ENCODE results near the gene HBE1. TPM values are rescaled to one million over a fixed set of nuclear protein-coding genes. Genes with fewer than 3 reads are reported as not detected.
A peak's percentile ranks its signal among the peaks of the same experiment; 100 is the strongest.

HBE1 gene
- total and polyA plus RNA-seq, 2 of the 4 experiments (the other 2 are of a cell fraction) = 3.2 to 12.7 TPM

DNA sequence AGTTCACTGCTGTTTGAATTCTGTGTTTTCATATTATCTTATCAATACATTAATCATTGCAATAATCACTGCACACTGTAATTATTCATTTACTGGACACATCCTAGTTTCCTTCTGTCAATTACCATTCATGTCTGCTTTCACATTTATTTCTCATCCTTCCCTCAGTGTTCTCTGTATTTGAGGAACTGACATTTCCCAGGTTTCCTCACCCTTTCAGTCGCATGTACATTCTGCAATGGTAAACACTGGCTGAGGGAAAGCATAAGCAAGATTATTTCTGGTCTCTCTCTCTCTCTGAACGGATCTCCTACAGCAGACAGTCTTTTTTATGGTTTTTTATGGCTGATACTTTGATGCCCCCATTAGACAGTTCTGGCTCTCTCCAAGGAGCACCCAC is 31.3 kb downstream of the HBE1 start:
- H3K56ac ChIP-seq (ENCODE audit: extremely low read depth, insufficient read depth, low read length) = no peak overlapping the region

More for the DNA sequence above, 31.3 kb downstream of the HBE1 start:
- H4K5ac ChIP-seq (ENCODE audit: low read depth, low read length) = no peak overlapping the region; the same call in 1 of the 2 replicates
- H4K91ac ChIP-seq (ENCODE audit: insufficient read depth, low read depth, low read length) = no peak overlapping the region
- intact Hi-C loops (cut with micrococcal nuclease) (no loop called here), in situ Hi-C loops (cut with MboI; ENCODE audit: low sequenced_read_pairs) (no loop called here), dilution Hi-C loops (cut with HindIII; ENCODE audit: low sequenced_read_pairs, unreplicated experiment) (no loop called here)
- TF ChIP-seq SMC3 (IDR thresholded peaks at IDR 0.05; ENCODE audit: low read depth, low read length) (no peak), MAFK (IDR thresholded peaks at IDR 0.05; ENCODE audit: low read depth, low read length) (no peak), CEBPB (IDR thresholded peaks at IDR 0.05; ENCODE audit: low read depth, low read length) (no peak), RAD21 (IDR thresholded peaks at IDR 0.05; ENCODE audit: low read length) (no peak), FOS (IDR thresholded peaks at IDR 0.05; ENCODE audit: low read depth, low read length) (no peak), RCOR1 (IDR thresholded peaks at IDR 0.05; ENCODE audit: insufficient replicate concordance, low read length) (no peak)
- TF ChIP-seq, protein P1, sequence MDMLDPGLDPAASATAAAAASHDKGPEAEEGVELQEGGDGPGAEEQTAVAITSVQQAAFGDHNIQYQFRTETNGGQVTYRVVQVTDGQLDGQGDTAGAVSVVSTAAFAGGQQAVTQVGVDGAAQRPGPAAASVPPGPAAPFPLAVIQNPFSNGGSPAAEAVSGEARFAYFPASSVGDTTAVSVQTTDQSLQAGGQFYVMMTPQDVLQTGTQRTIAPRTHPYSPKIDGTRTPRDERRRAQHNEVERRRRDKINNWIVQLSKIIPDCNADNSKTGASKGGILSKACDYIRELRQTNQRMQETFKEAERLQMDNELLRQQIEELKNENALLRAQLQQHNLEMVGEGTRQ (IDR thresholded peaks at IDR 0.05; ENCODE audit: low read depth, low read length) = no peak
- TF ChIP-seq, protein P2, sequence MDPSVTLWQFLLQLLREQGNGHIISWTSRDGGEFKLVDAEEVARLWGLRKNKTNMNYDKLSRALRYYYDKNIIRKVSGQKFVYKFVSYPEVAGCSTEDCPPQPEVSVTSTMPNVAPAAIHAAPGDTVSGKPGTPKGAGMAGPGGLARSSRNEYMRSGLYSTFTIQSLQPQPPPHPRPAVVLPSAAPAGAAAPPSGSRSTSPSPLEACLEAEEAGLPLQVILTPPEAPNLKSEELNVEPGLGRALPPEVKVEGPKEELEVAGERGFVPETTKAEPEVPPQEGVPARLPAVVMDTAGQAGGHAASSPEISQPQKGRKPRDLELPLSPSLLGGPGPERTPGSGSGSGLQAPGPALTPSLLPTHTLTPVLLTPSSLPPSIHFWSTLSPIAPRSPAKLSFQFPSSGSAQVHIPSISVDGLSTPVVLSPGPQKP (IDR thresholded peaks at IDR 0.05; ENCODE audit: borderline replicate concordance, low read depth, low read length) = no peak
- no peak overlapping the region for H2BK20ac ChIP-seq (ENCODE audit: low read depth, low read length)
- no peak overlapping the region for H2AK9ac ChIP-seq (replicated peaks; ENCODE audit: low read depth, low read length, poor library complexity)
- ChIA-PET POLR2A (ENCODE audit: unreplicated experiment) (no interaction called here), CTCF (interaction anchor here (0.6 kb wide), 2 partner anchors 37 to 55 kb away, joined by 3 to 4 read pairs; no protein-coding TSS in a partner anchor)
- peaks cover 11% of the 10 kb centered on the region; the same call in 1 of the 2 replicates for H3K9me1 ChIP-seq (ENCODE audit: insufficient read depth, low read length)
- H3K18ac ChIP-seq (ENCODE audit: low read depth, low read length) = peak overlapping the region; percentile 37; the same call in 1 of the 2 replicates
- H3K4me1 ChIP-seq (ENCODE audit: control insufficient read depth, insufficient read depth, low read length) = peaks cover 5% of the 10 kb centered on the region
- H3K23ac ChIP-seq (ENCODE audit: low read depth, low read length) = no peak overlapping the region
- no peak overlapping the region for H3K4me3 ChIP-seq (ENCODE audit: insufficient read depth, low read depth, low read length)
- no CpG with 5 or more reads among the region's 2 CpGs for WGBS, 2 experiments (ENCODE audit: extremely low coverage in 2 of 2, insufficient read length in 1 of 2)
- H2AK5ac ChIP-seq (ENCODE audit: low read depth, low read length) = no peak overlapping the region
- H3K36me3 ChIP-seq (ENCODE audit: control insufficient read depth, insufficient read depth, low read length) = no peaks in the 10 kb centered on the region
- no peak overlapping the region for H3K14ac ChIP-seq (replicated peaks; ENCODE audit: low read depth, low read length)
- ATAC-seq (ENCODE audit: low read depth) = no peak
- no peak overlapping the region for H2BK120ac ChIP-seq (ENCODE audit: low read depth, low read length)
- BruUV-seq (replicated peaks) = no TSS peak
- H3K27ac ChIP-seq (ENCODE audit: insufficient read depth, low read length) = no peak overlapping the region
- no peak overlapping the region for H4K8ac ChIP-seq (ENCODE audit: low read depth in 2 of 2, low read length in 2 of 2)
- no peak overlapping the region for H2BK15ac ChIP-seq (ENCODE audit: low read depth, low read length)
- H4K20me1 ChIP-seq (ENCODE audit: insufficient read depth, low read length) = no peaks in the 10 kb centered on the region
- no peaks in the 10 kb centered on the region for H3K27me3 ChIP-seq (ENCODE audit: control insufficient read depth, insufficient read depth, low read length)
- H3K9me3 ChIP-seq (ENCODE audit: control insufficient read depth, insufficient read depth, low read length) = no peaks in the 10 kb centered on the region
- H3K4ac ChIP-seq (ENCODE audit: low read depth, low read length) = no peak overlapping the region
- H3K4me2 ChIP-seq (ENCODE audit: low read depth, low read length) = no peak overlapping the region
- H2BK5ac ChIP-seq (ENCODE audit: low read depth, low read length, poor library complexity, severe bottlenecking) = no peak overlapping the region
- H3K9ac ChIP-seq (ENCODE audit: low read depth, low read length) = no peak overlapping the region
- no peaks in the 10 kb centered on the region for H3K79me1 ChIP-seq (ENCODE audit: low read depth in 1 of 2, low read length in 2 of 2)
- DNase-seq = no peak
- no peak overlapping the region for H2AFZ ChIP-seq (replicated peaks; ENCODE audit: low read length, poor library complexity)
